Activated naive CD8-positive, alpha-beta T cell treated with anti-CD3 and anti-CD28 coated beads for 36 hours (primary cell): ENCODE measurements around the gene HIP1. TPM values are rescaled to one million over a fixed set of nuclear protein-coding genes. Genes with fewer than 3 reads are reported as not detected.
"Not testable (repeated sequence)": the region's sequence is repeated elsewhere in the genome, so short reads cannot be mapped to it uniquely, and the experiment has no call there.

Experiments used
- DNase-seq: peaks from one replicate; pipeline ENCODE4 v3.0.0; 2021
- H3K27ac Mint-ChIP-seq: one replicate; pipeline ENCODE4 v1.8.0; 2022; ENCODE audit warnings: mild to moderate bottlenecking, moderate library complexity, mixed read lengths
- H3K27me3 Mint-ChIP-seq: one replicate; pipeline ENCODE4 v1.8.0; 2022; ENCODE audit warnings: mild to moderate bottlenecking, mixed read lengths
- H3K36me3 Mint-ChIP-seq: one replicate; pipeline ENCODE4 v1.8.0; 2021; ENCODE audit warnings: mild to moderate bottlenecking, mixed read lengths
- H3K4me1 Mint-ChIP-seq: one replicate; pipeline ENCODE4 v1.8.0; 2021; ENCODE audit warnings: mixed read lengths
- H3K4me3 Mint-ChIP-seq: one replicate; pipeline ENCODE4 v1.8.0; 2022; ENCODE audit warnings: mild to moderate bottlenecking, moderate library complexity, mixed read lengths
- H3K9me3 Mint-ChIP-seq: one replicate; pipeline ENCODE4 v1.8.0; 2022; ENCODE audit warnings: mixed read lengths
- total RNA-seq, 2 experiments: library from RNA; stranded (reverse); gene quantifications; one replicate each; pipeline ENCODE4 v1.2.3, GENCODE V29; 2021

Gene HIP1
- total RNA-seq, 2 experiments from 2014 or later: 1.4 to 1.9 TPM

GRCh38 chr7:75687246-75688088, 51.3 kb downstream of the HIP1 start:
- Mint-ChIP-seq H3K27me3 (peaks cover 12% of the 10 kb centered on the region), H3K27ac (no peak overlapping the region), H3K4me3 (no peak overlapping the region), H3K9me3 (no peaks in the 10 kb centered on the region), H3K36me3 (no peaks in the 10 kb centered on the region), H3K4me1 (peaks cover 3% of the 10 kb centered on the region)
- DNase-seq: no peak

GRCh38 chr7:75686551-75686950, 52.2 kb downstream of the HIP1 start:
- Mint-ChIP-seq H3K9me3 (no peaks in the 10 kb centered on the region), H3K27ac (no peak overlapping the region), H3K36me3 (no peaks in the 10 kb centered on the region), H3K4me3 (no peak overlapping the region), H3K4me1 (peaks cover 3% of the 10 kb centered on the region), H3K27me3 (peaks cover 12% of the 10 kb centered on the region)
- no peak for DNase-seq

GRCh38 chr7:75682052-75682451, 56.7 kb downstream of the HIP1 start:
- H3K27me3 Mint-ChIP-seq, H3K4me3 Mint-ChIP-seq, DNase-seq, H3K9me3 Mint-ChIP-seq, H3K36me3 Mint-ChIP-seq, H3K4me1 Mint-ChIP-seq, H3K27ac Mint-ChIP-seq: not testable (repeated sequence)

- H3K9me3 Mint-ChIP-seq: peaks cover 5% of the 10 kb centered on the region
- no peaks in the 10 kb centered on the region for H3K36me3 Mint-ChIP-seq
- H3K4me1 Mint-ChIP-seq: no peaks in the 10 kb centered on the region
- H3K27ac Mint-ChIP-seq: no peak overlapping the region
- no peak overlapping the region for H3K4me3 Mint-ChIP-seq
- no peak for DNase-seq
- no peaks in the 10 kb centered on the region for H3K27me3 Mint-ChIP-seq
These were observed 59.7 kb downstream of the HIP1 start for GRCh38 chr7:75679060-75679459.

- Mint-ChIP-seq H3K4me1 (no peaks in the 10 kb centered on the region), H3K27ac (no peak overlapping the region), H3K36me3 (no peaks in the 10 kb centered on the region), H3K27me3 (no peaks in the 10 kb centered on the region), H3K4me3 (no peak overlapping the region), H3K9me3 (no peaks in the 10 kb centered on the region)
- DNase-seq: no peak
These were observed 69.2 kb downstream of the HIP1 start for GRCh38 chr7:75669579-75669978.

- H3K36me3 Mint-ChIP-seq: no peaks in the 10 kb centered on the region
- no peaks in the 10 kb centered on the region for H3K9me3 Mint-ChIP-seq
- H3K4me1 Mint-ChIP-seq: no peaks in the 10 kb centered on the region
- H3K27ac Mint-ChIP-seq: no peak overlapping the region
- no peaks in the 10 kb centered on the region for H3K27me3 Mint-ChIP-seq
- DNase-seq: no peak
- no peak overlapping the region for H3K4me3 Mint-ChIP-seq
These were observed 70.8 kb downstream of the HIP1 start for GRCh38 chr7:75667938-75668337.

- Mint-ChIP-seq H3K9me3 (no peaks in the 10 kb centered on the region), H3K27me3 (no peaks in the 10 kb centered on the region), H3K27ac (no peak overlapping the region), H3K4me3 (no peak overlapping the region), H3K36me3 (no peaks in the 10 kb centered on the region), H3K4me1 (no peaks in the 10 kb centered on the region)
- no peak for DNase-seq
These were observed 75.3 kb downstream of the HIP1 start for GRCh38 chr7:75663302-75663907.

- Mint-ChIP-seq H3K9me3 (no peaks in the 10 kb centered on the region), H3K36me3 (no peaks in the 10 kb centered on the region), H3K27ac (no peak overlapping the region), H3K4me3 (no peak overlapping the region), H3K27me3 (no peaks in the 10 kb centered on the region), H3K4me1 (no peaks in the 10 kb centered on the region)
- DNase-seq: no peak
These were observed 76.0 kb downstream of the HIP1 start for GRCh38 chr7:75662579-75663301.

GRCh38 chr7:75660566-75661215, 78.0 kb downstream of the HIP1 start:
- Mint-ChIP-seq H3K4me3 (no peak overlapping the region), H3K27ac (no peak overlapping the region), H3K4me1 (no peaks in the 10 kb centered on the region)

GRCh38 chr7:75658802-75659201, 79.9 kb downstream of the HIP1 start:
- H3K27ac Mint-ChIP-seq: no peak overlapping the region
- no peaks in the 10 kb centered on the region for H3K36me3 Mint-ChIP-seq
- DNase-seq: no peak
- H3K4me1 Mint-ChIP-seq: no peaks in the 10 kb centered on the region
- H3K4me3 Mint-ChIP-seq: no peak overlapping the region
- no peaks in the 10 kb centered on the region for H3K27me3 Mint-ChIP-seq
- H3K9me3 Mint-ChIP-seq: no peaks in the 10 kb centered on the region

More at GRCh38 chr7:75660566-75661215, 78.0 kb downstream of the HIP1 start:
- no peak for DNase-seq
- Mint-ChIP-seq H3K27me3 (no peaks in the 10 kb centered on the region), H3K9me3 (no peaks in the 10 kb centered on the region), H3K36me3 (no peaks in the 10 kb centered on the region)

GRCh38 chr7:75658369-75658768, 80.4 kb downstream of the HIP1 start:
- Mint-ChIP-seq H3K36me3 (no peaks in the 10 kb centered on the region), H3K27me3 (no peaks in the 10 kb centered on the region)
- no peak for DNase-seq

GRCh38 chr7:75657866-75658265, 80.9 kb downstream of the HIP1 start:
- no peak for DNase-seq
- Mint-ChIP-seq H3K27ac (no peak overlapping the region), H3K9me3 (no peaks in the 10 kb centered on the region), H3K27me3 (no peaks in the 10 kb centered on the region), H3K4me1 (no peaks in the 10 kb centered on the region), H3K36me3 (no peaks in the 10 kb centered on the region), H3K4me3 (no peak overlapping the region)

More at GRCh38 chr7:75658369-75658768, 80.4 kb downstream of the HIP1 start:
- H3K27ac Mint-ChIP-seq: no peak overlapping the region
- no peak overlapping the region for H3K4me3 Mint-ChIP-seq
- H3K4me1 Mint-ChIP-seq: no peaks in the 10 kb centered on the region
- H3K9me3 Mint-ChIP-seq: no peaks in the 10 kb centered on the region

- Mint-ChIP-seq H3K9me3 (no peaks in the 10 kb centered on the region), H3K36me3 (no peaks in the 10 kb centered on the region), H3K4me3 (no peak overlapping the region), H3K4me1 (no peaks in the 10 kb centered on the region), H3K27me3 (no peaks in the 10 kb centered on the region), H3K27ac (no peak overlapping the region)
- DNase-seq: no peak
These were observed 82.0 kb downstream of the HIP1 start for GRCh38 chr7:75656740-75657139.

GRCh38 chr7:75655536-75655935, 83.2 kb downstream of the HIP1 start:
- Mint-ChIP-seq H3K4me3 (no peak overlapping the region), H3K27ac (no peak overlapping the region), H3K27me3 (no peaks in the 10 kb centered on the region), H3K9me3 (no peaks in the 10 kb centered on the region), H3K36me3 (no peaks in the 10 kb centered on the region), H3K4me1 (no peaks in the 10 kb centered on the region)
- DNase-seq: no peak

- no peak overlapping the region for H3K27ac Mint-ChIP-seq
- no peak overlapping the region for H3K4me3 Mint-ChIP-seq
- DNase-seq: no peak
- H3K36me3 Mint-ChIP-seq: no peaks in the 10 kb centered on the region
- no peaks in the 10 kb centered on the region for H3K27me3 Mint-ChIP-seq
- H3K4me1 Mint-ChIP-seq: no peaks in the 10 kb centered on the region
- H3K9me3 Mint-ChIP-seq: no peaks in the 10 kb centered on the region
These were observed 83.9 kb downstream of the HIP1 start for GRCh38 chr7:75654855-75655254.
